Eye (tissue), 1 donor: Measurements from ENCODE around the gene SAMHD1.
A peak's percentile ranks its signal among the peaks of the same experiment; 100 is the strongest.
"Not testable (repeated sequence)": the region's sequence is repeated elsewhere in the genome, so short reads cannot be mapped to it uniquely, and the experiment has no call there.

ENCODE experiments used
- DNase-seq: peaks from one replicate; pipeline ENCODE4 v3.0.0-alpha.2; 2015

The SAMHD1 gene

GRCh38 chr20:36951979-36952738 lies 651 bp upstream of the SAMHD1 start:
- DNase-seq = no peak

- no peak for DNase-seq
These were observed 902 bp downstream of the SAMHD1 start for GRCh38 chr20:36950414-36951197.

- no peak for DNase-seq
These were observed 10.1 kb downstream of the SAMHD1 start for GRCh38 chr20:36941401-36941835.

GRCh38 chr20:36937402-36937770 lies 14.1 kb downstream of the SAMHD1 start:
- DNase-seq = no peak

GRCh38 chr20:36936761-36937401 lies 14.6 kb downstream of the SAMHD1 start:
- not testable (repeated sequence) for DNase-seq

GRCh38 chr20:36936341-36936740 lies 15.2 kb downstream of the SAMHD1 start:
- DNase-seq = no peak

GRCh38 chr20:36933571-36933970 lies 17.9 kb downstream of the SAMHD1 start:
- DNase-seq = not testable (repeated sequence)

GRCh38 chr20:36932476-36933426 lies 18.8 kb downstream of the SAMHD1 start:
- DNase-seq = no peak

GRCh38 chr20:36932067-36932466 lies 19.4 kb downstream of the SAMHD1 start:
- not testable (repeated sequence) for DNase-seq

- no peak for DNase-seq
These were observed 21.8 kb downstream of the SAMHD1 start for GRCh38 chr20:36929691-36930090.

- DNase-seq = no peak
These were observed 22.2 kb downstream of the SAMHD1 start for GRCh38 chr20:36929290-36929689.

- no peak for DNase-seq
These were observed 23.8 kb downstream of the SAMHD1 start for GRCh38 chr20:36927704-36928103.

GRCh38 chr20:36926653-36927200 lies 24.8 kb downstream of the SAMHD1 start:
- DNase-seq = no peak

- DNase-seq = no peak
These were observed 26.3 kb downstream of the SAMHD1 start for GRCh38 chr20:36925234-36925633.

- DNase-seq = no peak
These were observed 27.1 kb downstream of the SAMHD1 start for GRCh38 chr20:36924167-36925045.

GRCh38 chr20:36920334-36920730 lies 31.2 kb downstream of the SAMHD1 start:
- DNase-seq = no peak

GRCh38 chr20:36919715-36920333 lies 31.7 kb downstream of the SAMHD1 start:
- DNase-seq = peak; percentile 83

- no peak for DNase-seq
These were observed 33.6 kb downstream of the SAMHD1 start for GRCh38 chr20:36917943-36918342.

GRCh38 chr20:36917240-36917639 lies 34.3 kb downstream of the SAMHD1 start:
- DNase-seq = no peak

GRCh38 chr20:36916199-36916598 lies 35.3 kb downstream of the SAMHD1 start:
- no peak for DNase-seq

GRCh38 chr20:36908603-36909002 lies 42.9 kb downstream of the SAMHD1 start:
- DNase-seq = no peak
